OCI-LY7 (cell line): Measurements from ENCODE around the gene PDE4A. TPM values are rescaled to one million over a fixed set of nuclear protein-coding genes. Genes with fewer than 3 reads are reported as not detected.
A peak's percentile ranks its signal among the peaks of the same experiment; 100 is the strongest.

Experiments used
- BruUV-seq: library from RNA; stranded (reverse); fragments of 400-500 nt; replicated peaks from 2 replicates; lab custom pipeline; 2021; lab: Mats Ljungman, UMichigan
- CTCF ChIA-PET: fragments of 300-600 bp; sonication (Branson Sonifier 250); formaldehyde crosslinking; loops from one replicate; lab custom pipeline; 2022; ENCODE audit warnings: antibody characterized with exemption; ENCODE audit not compliant: unreplicated experiment; lab: Charles Lee
- POLR2A ChIA-PET: fragments of 300-600 bp; sonication (Branson Sonifier 250); formaldehyde crosslinking; loops from one replicate; lab custom pipeline; 2022; ENCODE audit warnings: antibody characterized with exemption; lab: Charles Lee
- DNase-seq: peaks from one replicate; pipeline ENCODE4 v3.0.0-alpha.2; 2015; ENCODE audit warnings: low spot score
- H2AFZ ChIP-seq: fragments of 200-600 bp; sonication (generic), shearing (Covaris generic); 2 replicates; pipeline ENCODE4 v1.6.1; 2014; ENCODE audit warnings: mild to moderate bottlenecking, antibody characterized with exemption, low read length, moderate library complexity
- H3K27ac ChIP-seq: fragments of 200-600 bp; sonication (generic); 2 replicates; pipeline ENCODE4 v1.5.1; 2014; ENCODE audit warnings: mixed run types, low read depth, mild to moderate bottlenecking, moderate library complexity, low read length, inconsistent platforms; ENCODE audit not compliant: poor library complexity, severe bottlenecking
- H3K36me3 ChIP-seq: fragments of 200-600 bp; sonication (generic); 2 replicates; pipeline ENCODE4 v1.6.1; 2014; ENCODE audit warnings: mild to moderate bottlenecking, antibody characterized with exemption, low read length, moderate library complexity, mixed read lengths; ENCODE audit not compliant: insufficient read depth
- H3K4me1 ChIP-seq: fragments of 200-600 bp; sonication (generic); 2 replicates; pipeline ENCODE4 v1.5.1; 2014; ENCODE audit warnings: mild to moderate bottlenecking, low read length; ENCODE audit not compliant: insufficient read depth, poor library complexity, severe bottlenecking
- H3K4me2 ChIP-seq: fragments of 200-600 bp; sonication (generic); 2 replicates; pipeline ENCODE4 v1.6.1; 2014; ENCODE audit warnings: mild to moderate bottlenecking, low read length
- H3K4me3 ChIP-seq: fragments of 200-600 bp; sonication (generic); 2 replicates; pipeline ENCODE4 v1.5.1; 2014; ENCODE audit warnings: mild to moderate bottlenecking, low read depth, low read length; ENCODE audit not compliant: poor library complexity, severe bottlenecking
- H3K79me2 ChIP-seq: fragments of 200-600 bp; sonication (generic); 2 replicates; pipeline ENCODE4 v1.6.1; 2016; ENCODE audit warnings: low read depth, mild to moderate bottlenecking, low read length, moderate library complexity, mixed read lengths; ENCODE audit not compliant: insufficient read depth
- H3K9me2 ChIP-seq: fragments of 200-600 bp; sonication (generic); 2 replicates; pipeline ENCODE4 v1.6.1; 2016; ENCODE audit warnings: mild to moderate bottlenecking, low read length, mixed read lengths; ENCODE audit not compliant: insufficient read depth
- H3K9me3 ChIP-seq: fragments of 200-600 bp; sonication (generic); 2 replicates; pipeline ENCODE4 v1.6.1; 2014; ENCODE audit warnings: mild to moderate bottlenecking, mixed run types, low read length, mixed read lengths
- H4K20me1 ChIP-seq: fragments of 200-600 bp; sonication (generic); 2 replicates; pipeline ENCODE4 v1.6.1; 2014; ENCODE audit warnings: mild to moderate bottlenecking, antibody characterized with exemption, low read length, moderate library complexity, mixed read lengths; ENCODE audit not compliant: insufficient read depth
- CTCF ChIP-seq: fragments of 200-600 bp; sonication (generic); conservative IDR thresholded peaks from 2 replicates; pipeline ENCODE4 v1.5.1; 2014; ENCODE audit warnings: mild to moderate bottlenecking, antibody characterized with exemption, low read length, moderate library complexity, mixed read lengths
- EZH2phosphoT487 ChIP-seq: fragments of 200-600 bp; sonication (generic); IDR thresholded peaks from 2 replicates; pipeline ENCODE4 v1.6.1; 2018; ENCODE audit warnings: low read depth, borderline replicate concordance, mild to moderate bottlenecking, mixed run types, antibody characterized with exemption, low read length, moderate library complexity, mixed read lengths
- intact Hi-C: fragments of 100-400 bp; cut with micrococcal nuclease; formaldehyde crosslinking; loops from one replicate; pipeline ENCODE4 v1.10.0; 2022; ENCODE audit not compliant: unreplicated experiment
- total RNA-seq, 2 experiments: library from RNA; depleted of rRNA in 1 of 2; stranded (reverse); fragments of >200 nt in 1 of 2; shearing (Covaris generic) in 1 of 2; gene quantifications; 2 replicates each; pipeline ENCODE4 v1.2.3, GENCODE V29; 2014 to 2022

The PDE4A gene
- total RNA-seq, 2 experiments from 2014 or later: 16.4 to 45.1 TPM

GRCh38 chr19:10431254-10431942 lies 11.1 kb downstream of the PDE4A start:
- no peak for DNase-seq
- peak overlapping the region; percentile 66 for H3K4me2 ChIP-seq
- POLR2A ChIA-PET: no interaction called here
- BruUV-seq: no TSS peak
- H3K4me1 ChIP-seq: peaks cover 77% of the 10 kb centered on the region
- TF ChIP-seq CTCF (no peak), EZH2phosphoT487 (no peak)
- no peak overlapping the region for H3K27ac ChIP-seq
- H3K9me3 ChIP-seq: no peaks in the 10 kb centered on the region
- H4K20me1 ChIP-seq: peaks cover 20% of the 10 kb centered on the region; the same call in 1 of the 2 replicates
- CTCF ChIA-PET: no interaction called here
- peak overlapping the region; percentile 29 for H3K4me3 ChIP-seq
- peaks cover 67% of the 10 kb centered on the region for H3K79me2 ChIP-seq
- no peak overlapping the region for H2AFZ ChIP-seq
- peaks cover 6% of the 10 kb centered on the region; the same call in 1 of the 2 replicates for H3K36me3 ChIP-seq
- no peaks in the 10 kb centered on the region for H3K9me2 ChIP-seq
- intact Hi-C loops: no loop called here

- Histone ChIP-seq H4K20me1 (peaks cover 20% of the 10 kb centered on the region; the same call in 1 of the 2 replicates), H2AFZ (no peak overlapping the region), H3K9me2 (no peaks in the 10 kb centered on the region), H3K4me3 (no peak overlapping the region), H3K79me2 (peaks cover 66% of the 10 kb centered on the region), H3K4me2 (peak overlapping the region; percentile 66), H3K9me3 (no peaks in the 10 kb centered on the region), H3K4me1 (peaks cover 73% of the 10 kb centered on the region), H3K36me3 (peaks cover 6% of the 10 kb centered on the region; the same call in 1 of the 2 replicates), H3K27ac (no peak overlapping the region)
- CTCF ChIA-PET: interaction anchor here (0.5 kb wide), 1 partner anchor 12 kb away, joined by 3 read pairs; the partner anchor contains the start of gene PDE4A
- BruUV-seq: no TSS peak
- no peak for DNase-seq
- POLR2A ChIA-PET: no interaction called here
- TF ChIP-seq EZH2phosphoT487 (no peak), CTCF (no peak)
- intact Hi-C loops: no loop called here
These were observed 11.8 kb downstream of the PDE4A start for GRCh38 chr19:10431943-10432735.
